Activated T-cell treated with anti-CD3 and anti-CD28 coated beads, Interleukin-2, amount 50 U/mL, for 4 hours (primary cell): ENCODE results near the gene KLF8. TPM values are rescaled to one million over a fixed set of nuclear protein-coding genes. Genes with fewer than 3 reads are reported as not detected.
"Not testable (repeated sequence)": the region's sequence is repeated elsewhere in the genome, so short reads cannot be mapped to it uniquely, and the experiment has no call there.

Source experiments
- ATAC-seq, 2 donors: fragments of 200-7000 bp; cut with Tn5 transposase; one replicate each; pipeline ENCODE4 v1.10.0; 2021
- DNase-seq: peaks from one replicate; pipeline ENCODE4 v3.0.0-alpha.2; 2020
- H3K27me3 Mint-ChIP-seq: one replicate; pipeline ENCODE4 v1.8.0; 2021; ENCODE audit warnings: low read depth, mixed read lengths
- H3K36me3 Mint-ChIP-seq: one replicate; pipeline ENCODE4 v1.8.0; 2022; ENCODE audit warnings: mixed read lengths; ENCODE audit not compliant: insufficient read depth
- H3K4me1 Mint-ChIP-seq: one replicate; pipeline ENCODE4 v1.8.0; 2021; ENCODE audit warnings: low read depth, mixed read lengths
- H3K4me3 Mint-ChIP-seq: one replicate; pipeline ENCODE4 v1.8.0; 2021; ENCODE audit warnings: mild to moderate bottlenecking, moderate library complexity, mixed read lengths
- H3K9me3 Mint-ChIP-seq: one replicate; pipeline ENCODE4 v1.8.0; 2021; ENCODE audit warnings: mixed read lengths
- total RNA-seq, 3 donors: library from RNA; stranded (reverse); gene quantifications; one replicate each; pipeline ENCODE4 v1.2.1, GENCODE V29; 2021

Gene KLF8
- total RNA-seq: 1 to 10 TPM in 1 of 3 donors, under 1 TPM in 2; 0.48 to 1.7 (median 0.79) TPM

GRCh38 chrX:56232221-56233082 is at the start of gene KLF8:
KLF8 (plus strand) TSS chrX:56232356; CDS start chrX:56233335, 979 bp downstream.
- H3K9me3 Mint-ChIP-seq: no peaks in the 10 kb centered on the region
- H3K36me3 Mint-ChIP-seq: no peaks in the 10 kb centered on the region
- peaks cover 12% of the 10 kb centered on the region for H3K4me1 Mint-ChIP-seq
- no peaks in the 10 kb centered on the region for H3K27me3 Mint-ChIP-seq
- ATAC-seq (peak; percentile 77 to 86), DNase-seq (peak; percentile 12)
- peak within 1 kb of the TSS; percentile 81 for H3K4me3 Mint-ChIP-seq

GRCh38 chrX:56206945-56207344 is 25.2 kb upstream of the KLF8 start:
- H3K4me3 Mint-ChIP-seq, ATAC-seq, H3K36me3 Mint-ChIP-seq, DNase-seq, H3K4me1 Mint-ChIP-seq, H3K9me3 Mint-ChIP-seq, H3K27me3 Mint-ChIP-seq: not testable (repeated sequence)

- DNase-seq (no peak), ATAC-seq (no peak)
- H3K9me3 Mint-ChIP-seq: no peaks in the 10 kb centered on the region
- H3K4me3 Mint-ChIP-seq: no peak overlapping the region
- H3K36me3 Mint-ChIP-seq: no peaks in the 10 kb centered on the region
- H3K27me3 Mint-ChIP-seq: no peaks in the 10 kb centered on the region
- no peaks in the 10 kb centered on the region for H3K4me1 Mint-ChIP-seq
Observed at GRCh38 chrX:56211701-56212100, 20.5 kb upstream of the KLF8 start.

GRCh38 chrX:56216332-56216731 is 15.8 kb upstream of the KLF8 start:
- H3K4me1 Mint-ChIP-seq: no peaks in the 10 kb centered on the region
- H3K27me3 Mint-ChIP-seq: no peaks in the 10 kb centered on the region
- no peaks in the 10 kb centered on the region for H3K9me3 Mint-ChIP-seq
- H3K4me3 Mint-ChIP-seq: no peak overlapping the region
- ATAC-seq (no peak), DNase-seq (no peak)
- H3K36me3 Mint-ChIP-seq: no peaks in the 10 kb centered on the region

- H3K27me3 Mint-ChIP-seq: no peaks in the 10 kb centered on the region
- no peak overlapping the region for H3K4me3 Mint-ChIP-seq
- H3K4me1 Mint-ChIP-seq: no peaks in the 10 kb centered on the region
- H3K36me3 Mint-ChIP-seq: no peaks in the 10 kb centered on the region
- DNase-seq: no peak
- H3K9me3 Mint-ChIP-seq: no peaks in the 10 kb centered on the region
- ATAC-seq: no peak
Observed at GRCh38 chrX:56219700-56220099, 12.5 kb upstream of the KLF8 start.

GRCh38 chrX:56221101-56221500 is 11.1 kb upstream of the KLF8 start:
- H3K36me3 Mint-ChIP-seq: no peaks in the 10 kb centered on the region

GRCh38 chrX:56222473-56223000 is 9.6 kb upstream of the KLF8 start:
- H3K9me3 Mint-ChIP-seq: no peaks in the 10 kb centered on the region
- H3K4me1 Mint-ChIP-seq: no peaks in the 10 kb centered on the region
- no peak overlapping the region for H3K4me3 Mint-ChIP-seq
- H3K36me3 Mint-ChIP-seq: no peaks in the 10 kb centered on the region
- no peak for DNase-seq
- H3K27me3 Mint-ChIP-seq: no peaks in the 10 kb centered on the region
- ATAC-seq: no peak

More at GRCh38 chrX:56221101-56221500, 11.1 kb upstream of the KLF8 start:
- Mint-ChIP-seq H3K4me3 (no peak overlapping the region), H3K4me1 (no peaks in the 10 kb centered on the region), H3K9me3 (no peaks in the 10 kb centered on the region), H3K27me3 (no peaks in the 10 kb centered on the region)
- ATAC-seq (no peak), DNase-seq (no peak)

- H3K9me3 Mint-ChIP-seq: no peaks in the 10 kb centered on the region
- no peak overlapping the region for H3K4me3 Mint-ChIP-seq
- no peaks in the 10 kb centered on the region for H3K36me3 Mint-ChIP-seq
- peaks cover 8% of the 10 kb centered on the region for H3K4me1 Mint-ChIP-seq
- H3K27me3 Mint-ChIP-seq: no peaks in the 10 kb centered on the region
- no peak for ATAC-seq
- DNase-seq: no peak
Observed at GRCh38 chrX:56226980-56227379, 5.2 kb upstream of the KLF8 start.

- no peaks in the 10 kb centered on the region for H3K36me3 Mint-ChIP-seq
- H3K4me3 Mint-ChIP-seq: no peak overlapping the region
- no peaks in the 10 kb centered on the region for H3K9me3 Mint-ChIP-seq
- DNase-seq (no peak), ATAC-seq (no peak)
- no peaks in the 10 kb centered on the region for H3K27me3 Mint-ChIP-seq
- H3K4me1 Mint-ChIP-seq: peaks cover 10% of the 10 kb centered on the region
Observed at GRCh38 chrX:56228914-56229313, 3.2 kb upstream of the KLF8 start.

- H3K27me3 Mint-ChIP-seq: no peaks in the 10 kb centered on the region
- DNase-seq (no peak), ATAC-seq (no peak)
- H3K4me1 Mint-ChIP-seq: peaks cover 12% of the 10 kb centered on the region
- H3K36me3 Mint-ChIP-seq: no peaks in the 10 kb centered on the region
- H3K9me3 Mint-ChIP-seq: no peaks in the 10 kb centered on the region
- peak overlapping the region; percentile 59 for H3K4me3 Mint-ChIP-seq
Observed at GRCh38 chrX:56231537-56232090, 542 bp upstream of the KLF8 start.

GRCh38 chrX:56233100-56233499 is 944 bp downstream of the KLF8 start:
- no peaks in the 10 kb centered on the region for H3K27me3 Mint-ChIP-seq
- DNase-seq (no peak), ATAC-seq (no peak)
- peaks cover 12% of the 10 kb centered on the region for H3K4me1 Mint-ChIP-seq
- no peaks in the 10 kb centered on the region for H3K36me3 Mint-ChIP-seq
- H3K4me3 Mint-ChIP-seq: peak overlapping the region; percentile 81
- H3K9me3 Mint-ChIP-seq: no peaks in the 10 kb centered on the region

- ATAC-seq: peak in 1 of 2 donors; percentile 30
- Mint-ChIP-seq H3K36me3 (no peaks in the 10 kb centered on the region), H3K27me3 (no peaks in the 10 kb centered on the region), H3K4me1 (peaks cover 12% of the 10 kb centered on the region), H3K9me3 (no peaks in the 10 kb centered on the region), H3K4me3 (peak overlapping the region; percentile 81)
- DNase-seq: no peak
Observed at GRCh38 chrX:56233682-56234081, 1.5 kb downstream of the KLF8 start.

- ATAC-seq: peak; percentile 58 to 60
- H3K27me3 Mint-ChIP-seq: no peaks in the 10 kb centered on the region
- H3K9me3 Mint-ChIP-seq: no peaks in the 10 kb centered on the region
Observed at GRCh38 chrX:56248492-56248891, 16.3 kb downstream of the KLF8 start.

GRCh38 chrX:56253832-56254703 is 21.9 kb downstream of the KLF8 start:
- Mint-ChIP-seq H3K4me1 (no peaks in the 10 kb centered on the region), H3K27me3 (no peaks in the 10 kb centered on the region), H3K9me3 (no peaks in the 10 kb centered on the region), H3K4me3 (no peak overlapping the region), H3K36me3 (no peaks in the 10 kb centered on the region)
- DNase-seq (no peak), ATAC-seq (no peak)

More at GRCh38 chrX:56248492-56248891, 16.3 kb downstream of the KLF8 start:
- H3K4me1 Mint-ChIP-seq: peaks cover 3% of the 10 kb centered on the region
- peak; percentile 44 for DNase-seq
- no peak overlapping the region for H3K4me3 Mint-ChIP-seq
- H3K36me3 Mint-ChIP-seq: no peaks in the 10 kb centered on the region
